H1 (cell line): ENCODE data around the gene TEX9. TPM values are rescaled to one million over a fixed set of nuclear protein-coding genes. Genes with fewer than 3 reads are reported as not detected.

Experiments used
- polyA plus RNA-seq, 7 experiments: library from polyadenylated mRNA; depleted of rRNA in 3 of 7; stranded (reverse) in 5 of 7; unstranded in 2 of 7; fragments of >200 nt in 5 of 7; fragments of 200-250 nt in 2 of 7; gene quantifications; 1 replicate in 5 of 7; 2 replicates in 1 of 7; 4 replicates in 1 of 7; pipeline versions ENCODE4 v1.2.1 to v1.2.3, GENCODE V29; 2011 to 2013; ENCODE audit warnings: missing spikeins in 2 of 7, mixed read lengths in 2 of 7
- total RNA-seq: library from RNA; stranded (reverse); fragmentation: NEBNext Ultra II Directional; extraction: Animal tissue kit (Norgen Biotek cat#: 25700); gene quantifications from 2 replicates; pipeline ENCODE4 v1.2.1, GENCODE V29; 2021
- TF ChIP-seq, protein P1 (sequence below): fragments of 300-600 bp; sonication (generic); IDR thresholded peaks from 2 replicates; pipeline ENCODE4 v1.7.1; 2012; ENCODE audit warnings: low read length, moderate library complexity, mild to moderate bottlenecking, inconsistent platforms; ENCODE audit not compliant: insufficient replicate concordance

The TEX9 gene
- total and polyA plus RNA-seq, 2 of the 8 experiments (the other 6 are each of a cell fraction or from before 2014, with no cell fraction given), result 3.4 to 12.3 TPM

DNA sequence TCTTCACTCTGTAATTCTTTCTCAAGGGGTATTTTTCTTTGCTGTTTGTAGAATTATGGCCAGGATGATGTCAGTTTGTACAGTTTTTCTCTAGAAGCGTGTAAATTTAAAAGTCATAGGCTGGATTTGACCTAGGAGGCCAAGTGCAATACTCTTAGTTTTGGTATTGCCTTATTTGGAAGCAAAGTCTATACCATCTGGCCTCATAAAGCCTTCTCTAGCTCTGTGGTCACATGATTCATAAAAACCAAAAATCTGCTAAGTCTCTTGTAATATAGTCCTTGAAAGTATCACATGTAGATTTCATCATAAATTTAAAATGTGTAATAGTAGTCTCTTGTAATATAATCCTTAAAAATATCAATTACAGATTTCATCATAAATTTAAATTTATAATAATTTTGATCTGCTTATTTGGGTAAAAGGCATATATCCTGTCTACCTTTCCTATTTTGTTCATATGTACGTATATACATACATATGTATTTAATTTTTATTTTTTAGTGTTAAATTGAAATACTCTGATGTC, 25.6 kb downstream of the TEX9 start (continued):
- TF ChIP-seq, protein P1, sequence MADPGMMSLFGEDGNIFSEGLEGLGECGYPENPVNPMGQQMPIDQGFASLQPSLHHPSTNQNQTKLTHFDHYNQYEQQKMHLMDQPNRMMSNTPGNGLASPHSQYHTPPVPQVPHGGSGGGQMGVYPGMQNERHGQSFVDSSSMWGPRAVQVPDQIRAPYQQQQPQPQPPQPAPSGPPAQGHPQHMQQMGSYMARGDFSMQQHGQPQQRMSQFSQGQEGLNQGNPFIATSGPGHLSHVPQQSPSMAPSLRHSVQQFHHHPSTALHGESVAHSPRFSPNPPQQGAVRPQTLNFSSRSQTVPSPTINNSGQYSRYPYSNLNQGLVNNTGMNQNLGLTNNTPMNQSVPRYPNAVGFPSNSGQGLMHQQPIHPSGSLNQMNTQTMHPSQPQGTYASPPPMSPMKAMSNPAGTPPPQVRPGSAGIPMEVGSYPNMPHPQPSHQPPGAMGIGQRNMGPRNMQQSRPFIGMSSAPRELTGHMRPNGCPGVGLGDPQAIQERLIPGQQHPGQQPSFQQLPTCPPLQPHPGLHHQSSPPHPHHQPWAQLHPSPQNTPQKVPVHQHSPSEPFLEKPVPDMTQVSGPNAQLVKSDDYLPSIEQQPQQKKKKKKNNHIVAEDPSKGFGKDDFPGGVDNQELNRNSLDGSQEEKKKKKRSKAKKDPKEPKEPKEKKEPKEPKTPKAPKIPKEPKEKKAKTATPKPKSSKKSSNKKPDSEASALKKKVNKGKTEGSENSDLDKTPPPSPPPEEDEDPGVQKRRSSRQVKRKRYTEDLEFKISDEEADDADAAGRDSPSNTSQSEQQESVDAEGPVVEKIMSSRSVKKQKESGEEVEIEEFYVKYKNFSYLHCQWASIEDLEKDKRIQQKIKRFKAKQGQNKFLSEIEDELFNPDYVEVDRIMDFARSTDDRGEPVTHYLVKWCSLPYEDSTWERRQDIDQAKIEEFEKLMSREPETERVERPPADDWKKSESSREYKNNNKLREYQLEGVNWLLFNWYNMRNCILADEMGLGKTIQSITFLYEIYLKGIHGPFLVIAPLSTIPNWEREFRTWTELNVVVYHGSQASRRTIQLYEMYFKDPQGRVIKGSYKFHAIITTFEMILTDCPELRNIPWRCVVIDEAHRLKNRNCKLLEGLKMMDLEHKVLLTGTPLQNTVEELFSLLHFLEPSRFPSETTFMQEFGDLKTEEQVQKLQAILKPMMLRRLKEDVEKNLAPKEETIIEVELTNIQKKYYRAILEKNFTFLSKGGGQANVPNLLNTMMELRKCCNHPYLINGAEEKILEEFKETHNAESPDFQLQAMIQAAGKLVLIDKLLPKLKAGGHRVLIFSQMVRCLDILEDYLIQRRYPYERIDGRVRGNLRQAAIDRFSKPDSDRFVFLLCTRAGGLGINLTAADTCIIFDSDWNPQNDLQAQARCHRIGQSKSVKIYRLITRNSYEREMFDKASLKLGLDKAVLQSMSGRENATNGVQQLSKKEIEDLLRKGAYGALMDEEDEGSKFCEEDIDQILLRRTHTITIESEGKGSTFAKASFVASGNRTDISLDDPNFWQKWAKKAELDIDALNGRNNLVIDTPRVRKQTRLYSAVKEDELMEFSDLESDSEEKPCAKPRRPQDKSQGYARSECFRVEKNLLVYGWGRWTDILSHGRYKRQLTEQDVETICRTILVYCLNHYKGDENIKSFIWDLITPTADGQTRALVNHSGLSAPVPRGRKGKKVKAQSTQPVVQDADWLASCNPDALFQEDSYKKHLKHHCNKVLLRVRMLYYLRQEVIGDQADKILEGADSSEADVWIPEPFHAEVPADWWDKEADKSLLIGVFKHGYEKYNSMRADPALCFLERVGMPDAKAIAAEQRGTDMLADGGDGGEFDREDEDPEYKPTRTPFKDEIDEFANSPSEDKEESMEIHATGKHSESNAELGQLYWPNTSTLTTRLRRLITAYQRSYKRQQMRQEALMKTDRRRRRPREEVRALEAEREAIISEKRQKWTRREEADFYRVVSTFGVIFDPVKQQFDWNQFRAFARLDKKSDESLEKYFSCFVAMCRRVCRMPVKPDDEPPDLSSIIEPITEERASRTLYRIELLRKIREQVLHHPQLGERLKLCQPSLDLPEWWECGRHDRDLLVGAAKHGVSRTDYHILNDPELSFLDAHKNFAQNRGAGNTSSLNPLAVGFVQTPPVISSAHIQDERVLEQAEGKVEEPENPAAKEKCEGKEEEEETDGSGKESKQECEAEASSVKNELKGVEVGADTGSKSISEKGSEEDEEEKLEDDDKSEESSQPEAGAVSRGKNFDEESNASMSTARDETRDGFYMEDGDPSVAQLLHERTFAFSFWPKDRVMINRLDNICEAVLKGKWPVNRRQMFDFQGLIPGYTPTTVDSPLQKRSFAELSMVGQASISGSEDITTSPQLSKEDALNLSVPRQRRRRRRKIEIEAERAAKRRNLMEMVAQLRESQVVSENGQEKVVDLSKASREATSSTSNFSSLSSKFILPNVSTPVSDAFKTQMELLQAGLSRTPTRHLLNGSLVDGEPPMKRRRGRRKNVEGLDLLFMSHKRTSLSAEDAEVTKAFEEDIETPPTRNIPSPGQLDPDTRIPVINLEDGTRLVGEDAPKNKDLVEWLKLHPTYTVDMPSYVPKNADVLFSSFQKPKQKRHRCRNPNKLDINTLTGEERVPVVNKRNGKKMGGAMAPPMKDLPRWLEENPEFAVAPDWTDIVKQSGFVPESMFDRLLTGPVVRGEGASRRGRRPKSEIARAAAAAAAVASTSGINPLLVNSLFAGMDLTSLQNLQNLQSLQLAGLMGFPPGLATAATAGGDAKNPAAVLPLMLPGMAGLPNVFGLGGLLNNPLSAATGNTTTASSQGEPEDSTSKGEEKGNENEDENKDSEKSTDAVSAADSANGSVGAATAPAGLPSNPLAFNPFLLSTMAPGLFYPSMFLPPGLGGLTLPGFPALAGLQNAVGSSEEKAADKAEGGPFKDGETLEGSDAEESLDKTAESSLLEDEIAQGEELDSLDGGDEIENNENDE, result no peak
